Peyer's patch (tissue), 4 donors: ENCODE data around the gene CHRM5. TPM values are rescaled to one million over a fixed set of nuclear protein-coding genes. Genes with fewer than 3 reads are reported as not detected.

Experiments
- DNase-seq, 3 donors: peaks; one replicate each; pipeline ENCODE4 v3.0.0-alpha.2; 2017 to 2019
- H3K27ac ChIP-seq, 4 donors: fragments of 200-600 bp; sonication (generic); one replicate each; pipeline ENCODE4 v1.5.1; 2016 to 2019
- H3K27me3 ChIP-seq, 2 donors: fragments of 200-600 bp; sonication (generic); one replicate each; pipeline ENCODE4 v1.5.1; 2019
- H3K36me3 ChIP-seq, 3 donors: fragments of 200-600 bp; sonication (generic); one replicate each; pipeline ENCODE4 v1.5.1; 2016 to 2019
- H3K4me1 ChIP-seq, 4 donors: fragments of 200-600 bp; sonication (generic); one replicate each; pipeline ENCODE4 v1.5.1; 2016 to 2019
- H3K4me3 ChIP-seq, 4 donors: fragments of 200-600 bp; sonication (generic); 1 replicate in 3 of 4; 2 replicates in 1 of 4; pipeline ENCODE4 v1.5.1; 2016 to 2019; ENCODE audit warnings: mild to moderate bottlenecking in 1 of 4
- H3K9me3 ChIP-seq, 4 donors: fragments of 200-600 bp; sonication (generic); one replicate each; pipeline ENCODE4 v1.5.1; 2016 to 2019; ENCODE audit warnings: mild to moderate bottlenecking in 1 of 4
- CTCF ChIP-seq, 6 experiments: fragments of 450-650 bp in 4 of 6; fragments of 200-600 bp in 2 of 6; sonication (generic) in 1 of 6; IDR thresholded peaks; one replicate each; pipeline ENCODE4 v1.5.1; 2017 to 2019; ENCODE audit warnings: antibody characterized with exemption in 6 of 6, mild to moderate bottlenecking in 3 of 6, moderate library complexity in 1 of 6
- POLR2A ChIP-seq, 2 donors: fragments of 450-650 bp; IDR thresholded peaks; one replicate each; pipeline ENCODE4 v1.5.1; 2017; ENCODE audit warnings: antibody characterized with exemption in 2 of 2, mild to moderate bottlenecking in 2 of 2, moderate library complexity in 2 of 2
- total RNA-seq, 4 donors: library from RNA; depleted of rRNA; stranded (reverse); fragments of >200 nt; gene quantifications; one replicate each; pipeline ENCODE4 v1.1.0, GENCODE V29; 2016

The CHRM5 gene
- total RNA-seq, 4 donors from 2014 or later = not detected

GRCh38 chr15:33941279-33942063 is 26.8 kb upstream of the CHRM5 start:
- Histone ChIP-seq H3K4me3 (no peak overlapping the region), H3K27ac (no peak overlapping the region), H3K4me1 (no peaks in the 10 kb centered on the region), H3K9me3 (no peaks in the 10 kb centered on the region), H3K27me3 (no peaks in the 10 kb centered on the region), H3K36me3 (no peaks in the 10 kb centered on the region)
- no peak for TF ChIP-seq POLR2A (IDR thresholded peaks at IDR 0.05)
- TF ChIP-seq CTCF (IDR thresholded peaks at IDR 0.05) = no peak
- no peak for DNase-seq

GRCh38 chr15:33946152-33946551 is 22.1 kb upstream of the CHRM5 start:
- H3K4me1 ChIP-seq = no peaks in the 10 kb centered on the region
- H3K27ac ChIP-seq = no peak overlapping the region
- H3K4me3 ChIP-seq = no peak overlapping the region
- H3K36me3 ChIP-seq = no peaks in the 10 kb centered on the region
- no peaks in the 10 kb centered on the region for H3K9me3 ChIP-seq
- DNase-seq = no peak
- no peaks in the 10 kb centered on the region for H3K27me3 ChIP-seq
- TF ChIP-seq POLR2A (IDR thresholded peaks at IDR 0.05) = no peak

GRCh38 chr15:33955945-33956344 is 12.4 kb upstream of the CHRM5 start:
- Histone ChIP-seq H3K27me3 (no peaks in the 10 kb centered on the region), H3K36me3 (no peaks in the 10 kb centered on the region), H3K27ac (no peak overlapping the region), H3K9me3 (no peaks in the 10 kb centered on the region), H3K4me1 (no peaks in the 10 kb centered on the region), H3K4me3 (no peak overlapping the region)
- DNase-seq = no peak
- no peak for TF ChIP-seq POLR2A (IDR thresholded peaks at IDR 0.05)
- TF ChIP-seq CTCF (IDR thresholded peaks at IDR 0.05) = no peak

- H3K36me3 ChIP-seq = no peaks in the 10 kb centered on the region
- no peak overlapping the region for H3K4me3 ChIP-seq
- no peaks in the 10 kb centered on the region for H3K27me3 ChIP-seq
- no peak overlapping the region for H3K27ac ChIP-seq
- TF ChIP-seq POLR2A (IDR thresholded peaks at IDR 0.05) = no peak
- H3K4me1 ChIP-seq = no peaks in the 10 kb centered on the region
- no peak for DNase-seq
- no peaks in the 10 kb centered on the region for H3K9me3 ChIP-seq
Measured at GRCh38 chr15:33956397-33956796, 11.9 kb upstream of the CHRM5 start.

GRCh38 chr15:33959844-33960548 is 8.3 kb upstream of the CHRM5 start:
- no peak overlapping the region for H3K4me3 ChIP-seq
- no peak overlapping the region for H3K27ac ChIP-seq
- no peak for DNase-seq
- H3K9me3 ChIP-seq = no peaks in the 10 kb centered on the region
- TF ChIP-seq POLR2A (IDR thresholded peaks at IDR 0.05) (no peak), CTCF (IDR thresholded peaks at IDR 0.05) (no peak)
- no peaks in the 10 kb centered on the region for H3K4me1 ChIP-seq
- no peaks in the 10 kb centered on the region for H3K27me3 ChIP-seq
- H3K36me3 ChIP-seq = no peaks in the 10 kb centered on the region

- H3K4me3 ChIP-seq = no peak overlapping the region
- H3K27ac ChIP-seq = no peak overlapping the region
- no peaks in the 10 kb centered on the region for H3K36me3 ChIP-seq
- no peak for DNase-seq
- TF ChIP-seq POLR2A (IDR thresholded peaks at IDR 0.05) (no peak), CTCF (IDR thresholded peaks at IDR 0.05) (no peak)
- H3K9me3 ChIP-seq = no peaks in the 10 kb centered on the region
- no peaks in the 10 kb centered on the region for H3K4me1 ChIP-seq
- no peaks in the 10 kb centered on the region for H3K27me3 ChIP-seq
Measured at GRCh38 chr15:33960549-33960935, 7.8 kb upstream of the CHRM5 start.
